Right lobe of liver (tissue), 6 donors: Measurements from ENCODE around the gene SLC24A3. TPM values are rescaled to one million over a fixed set of nuclear protein-coding genes. Genes with fewer than 3 reads are reported as not detected.

Source experiments
- ATAC-seq, 4 donors: fragments of 200-7000 bp; cut with Tn5 transposase; one replicate each; pipeline ENCODE4 v1.9.1; 2020; ENCODE audit warnings: mild to moderate bottlenecking in 4 of 4, moderate library complexity in 4 of 4
- DNase-seq, 3 donors: peaks; one replicate each; pipeline ENCODE4 v3.0.0-alpha.2; 2020
- H3K27ac ChIP-seq, 3 donors: fragments of 200-600 bp; one replicate each; pipeline ENCODE4 v1.8.0; 2022
- H3K27me3 ChIP-seq, 2 donors: fragments of 200-600 bp; one replicate each; pipeline ENCODE4 v1.8.0; 2022
- H3K36me3 ChIP-seq, 4 donors: fragments of 200-600 bp; sonication (generic) in 1 of 4; one replicate each; pipeline versions ENCODE4 v1.5.1 to v1.8.0; 2017 to 2022; ENCODE audit warnings: control low read depth in 1 of 4
- H3K4me1 ChIP-seq, 4 donors: fragments of 200-600 bp; sonication (generic) in 1 of 4; one replicate each; pipeline versions ENCODE4 v1.5.1 to v1.8.0; 2017 to 2022; ENCODE audit warnings: control low read depth in 1 of 4
- H3K4me3 ChIP-seq, 3 donors: fragments of 200-600 bp; one replicate each; pipeline ENCODE4 v1.8.0; 2022
- H3K9me3 ChIP-seq, 4 donors: fragments of 200-600 bp; sonication (generic) in 1 of 4; one replicate each; pipeline versions ENCODE4 v1.5.1 to v1.8.0; 2017 to 2022; ENCODE audit warnings: control low read depth in 1 of 4
- CTCF ChIP-seq, 4 donors: fragments of 200-600 bp in 3 of 4; fragments of 450-650 bp in 1 of 4; IDR thresholded peaks; one replicate each; pipeline versions ENCODE4 v1.5.1 to v1.8.0; 2016 to 2022; ENCODE audit warnings: antibody characterized with exemption in 4 of 4, mild to moderate bottlenecking in 2 of 4
- POLR2A ChIP-seq: fragments of 450-650 bp; IDR thresholded peaks from one replicate; pipeline ENCODE4 v1.6.1; 2017; ENCODE audit warnings: antibody characterized with exemption, mild to moderate bottlenecking
- WGBS: methylation state at CpG from one replicate; pipeline ENCODE4 v1.1.6; 2018; ENCODE audit warnings: low coverage, low lambda C conversion rate; ENCODE audit not compliant: insufficient coverage; ENCODE audit errors: missing lambda C conversion rate; 5-methylcytosine and 5-hydroxymethylcytosine counted together
- intact Hi-C, 2 donors: fragments of 100-400 bp; cut with DNase I; formaldehyde crosslinking; loops; one replicate each; pipeline versions ENCODE4 v1.11.2 to v1.14.1; 2022
- total RNA-seq, 6 experiments: library from RNA; depleted of rRNA in 2 of 6; stranded (reverse); fragments of >200 nt in 2 of 6; fragmentation: NEBNext Ultra II Directional in 3 of 6; extraction: Animal tissue kit (Norgen Biotek cat#: 25700) in 3 of 6; gene quantifications; one replicate each; pipeline versions ENCODE4 v1.1.0 to v1.2.4, GENCODE V29; 2016 to 2023
- donor health status: DM: no; HTN: yes; CAD: no.
- donor health status: DM: no; HTN: no; CAD: no.
- donor health status: DM: no; HTN: no; CAD: no.
- donor health status: DM: no; HTN: yes; CAD: no.
- donor health status: DM: no; HTN: yes; CAD: no.

Gene SLC24A3
- total RNA-seq, 6 experiments from 2014 or later = 0.06 to 0.49 (median 0.27) TPM

- Histone ChIP-seq H3K4me3 (no peak overlapping the region), H3K27me3 (no peaks in the 10 kb centered on the region), H3K4me1 (no peaks in the 10 kb centered on the region), H3K36me3 (no peaks in the 10 kb centered on the region), H3K9me3 (no peaks in the 10 kb centered on the region), H3K27ac (no peak overlapping the region)
- 57% methylated on average over 3 of the region's 5 CpGs for WGBS
- intact Hi-C loops = no loop called here
- no peak for TF ChIP-seq CTCF (IDR thresholded peaks at IDR 0.05)
- no peak for TF ChIP-seq POLR2A
- ATAC-seq (no peak), DNase-seq (no peak)
Measured at GRCh38 chr20:19679900-19680495, 467.6 kb downstream of the SLC24A3 start.

- Histone ChIP-seq H3K27me3 (no peaks in the 10 kb centered on the region), H3K4me3 (no peak overlapping the region), H3K9me3 (no peaks in the 10 kb centered on the region), H3K4me1 (no peaks in the 10 kb centered on the region), H3K36me3 (no peaks in the 10 kb centered on the region), H3K27ac (no peak overlapping the region)
- intact Hi-C loops = no loop called here
- DNase-seq (no peak), ATAC-seq (no peak)
- TF ChIP-seq POLR2A (no peak), CTCF (IDR thresholded peaks at IDR 0.05) (no peak)
- 70% methylated on average over 2 of the region's 2 CpGs for WGBS
Measured at GRCh38 chr20:19682249-19682648, 469.8 kb downstream of the SLC24A3 start.

DNA sequence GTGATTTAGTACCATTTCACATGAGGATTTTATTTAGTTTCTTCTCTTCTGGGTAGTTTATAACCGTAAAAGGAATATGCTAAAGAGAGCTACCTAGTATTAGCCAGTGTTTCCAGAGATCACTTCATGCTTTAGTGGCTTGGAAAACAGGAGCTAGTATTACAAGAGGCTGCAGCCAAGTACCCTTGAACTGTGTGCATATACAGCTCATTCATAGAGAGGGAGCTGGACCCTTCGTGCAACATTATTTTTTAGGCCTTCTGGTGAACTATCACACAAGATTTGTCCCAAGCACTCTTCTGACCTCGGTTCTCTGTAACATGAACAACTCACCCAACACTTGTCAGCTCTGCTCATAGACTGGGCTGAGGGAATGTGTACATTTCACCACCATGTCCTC lies 470.7 kb downstream of the SLC24A3 start:
- H3K4me1 ChIP-seq = no peaks in the 10 kb centered on the region
- DNase-seq (no peak), ATAC-seq (no peak)
- no peak for TF ChIP-seq POLR2A
- no peak for TF ChIP-seq CTCF (IDR thresholded peaks at IDR 0.05)
- intact Hi-C loops = no loop called here
- no peaks in the 10 kb centered on the region for H3K36me3 ChIP-seq
- WGBS = 62% methylated on average over 3 of the region's 3 CpGs
- H3K9me3 ChIP-seq = no peaks in the 10 kb centered on the region
- no peaks in the 10 kb centered on the region for H3K27me3 ChIP-seq
- H3K4me3 ChIP-seq = no peak overlapping the region
- H3K27ac ChIP-seq = no peak overlapping the region

GRCh38 chr20:19683822-19684221 lies 471.4 kb downstream of the SLC24A3 start:
- intact Hi-C loops = no loop called here
- DNase-seq = no peak
- no peak for TF ChIP-seq CTCF (IDR thresholded peaks at IDR 0.05)
- no peak for TF ChIP-seq POLR2A

More at GRCh38 chr20:19683822-19684221, 471.4 kb downstream of the SLC24A3 start:
- no peaks in the 10 kb centered on the region for H3K27me3 ChIP-seq
- no peak for ATAC-seq
- no peaks in the 10 kb centered on the region for H3K4me1 ChIP-seq
- H3K4me3 ChIP-seq = no peak overlapping the region
- H3K9me3 ChIP-seq = no peaks in the 10 kb centered on the region
- WGBS = 67% methylated on average over 3 of the region's 3 CpGs
- H3K36me3 ChIP-seq = no peaks in the 10 kb centered on the region
- H3K27ac ChIP-seq = no peak overlapping the region
